GM23248 (cell line): Measurements from ENCODE around the gene ANO1. TPM values are rescaled to one million over a fixed set of nuclear protein-coding genes. Genes with fewer than 3 reads are reported as not detected.

Experiments
- DNase-seq: peaks from one replicate; pipeline ENCODE4 v3.0.0-alpha.2; 2015
- H2AFZ ChIP-seq: fragments of 200-600 bp; sonication (generic); 2 replicates; pipeline ENCODE4 v1.6.1; 2016; ENCODE audit warnings: antibody characterized with exemption
- H3F3A ChIP-seq: fragments of 200-600 bp; sonication (generic); 2 replicates; pipeline ENCODE4 v1.6.1; 2016; ENCODE audit warnings: mild to moderate bottlenecking, antibody characterized with exemption, mixed run types; ENCODE audit not compliant: insufficient read depth
- H3K27ac ChIP-seq: fragments of 200-600 bp; sonication (generic); 2 replicates; pipeline ENCODE4 v1.5.1; 2016; ENCODE audit warnings: mild to moderate bottlenecking
- H3K27me3 ChIP-seq: fragments of 200-600 bp; sonication (generic); replicated peaks from 2 replicates; pipeline ENCODE4 v1.6.1; 2016; ENCODE audit warnings: mild to moderate bottlenecking; ENCODE audit not compliant: insufficient read depth
- H3K36me3 ChIP-seq: fragments of 200-600 bp; sonication (generic); 2 replicates; pipeline ENCODE4 v1.6.1; 2016; ENCODE audit warnings: low read depth, mild to moderate bottlenecking
- H3K4me1 ChIP-seq: fragments of 200-600 bp; sonication (generic); 2 replicates; pipeline ENCODE4 v1.6.1; 2016; ENCODE audit warnings: mild to moderate bottlenecking; ENCODE audit not compliant: insufficient read depth
- H3K4me2 ChIP-seq: fragments of 200-600 bp; sonication (generic); one replicate; pipeline ENCODE4 v1.6.1; 2016; ENCODE audit warnings: mild to moderate bottlenecking; ENCODE audit not compliant: unreplicated experiment
- H3K4me3 ChIP-seq: fragments of 200-600 bp; sonication (generic); 2 replicates; pipeline ENCODE4 v1.5.1; 2016; ENCODE audit warnings: mild to moderate bottlenecking
- H3K79me2 ChIP-seq: fragments of 200-600 bp; sonication (generic); 2 replicates; pipeline ENCODE4 v1.6.1; 2016; ENCODE audit warnings: mild to moderate bottlenecking; ENCODE audit not compliant: insufficient read depth
- H3K9ac ChIP-seq: fragments of 200-600 bp; sonication (generic); 2 replicates; pipeline ENCODE4 v1.6.1; 2016; ENCODE audit warnings: mild to moderate bottlenecking
- H3K9me2 ChIP-seq: fragments of 200-600 bp; sonication (generic); 2 replicates; pipeline ENCODE4 v1.6.1; 2016; ENCODE audit warnings: mixed run types, mild to moderate bottlenecking, moderate library complexity; ENCODE audit not compliant: insufficient read depth
- H3K9me3 ChIP-seq: fragments of 200-600 bp; sonication (generic); one replicate; pipeline ENCODE4 v1.6.1; 2017; ENCODE audit warnings: low read depth
- H4K20me1 ChIP-seq: fragments of 200-600 bp; sonication (generic); 2 replicates; pipeline ENCODE4 v1.6.0; 2016; ENCODE audit not compliant: insufficient read depth
- EZH2 ChIP-seq: fragments of 200-600 bp; sonication (generic); IDR thresholded peaks from 2 replicates; pipeline ENCODE4 v1.6.1; 2018; ENCODE audit warnings: antibody characterized with exemption, mild to moderate bottlenecking; ENCODE audit not compliant: insufficient read depth, poor library complexity, severe bottlenecking
- EZH2phosphoT487 ChIP-seq: fragments of 200-600 bp; sonication (generic); IDR thresholded peaks from 2 replicates; pipeline ENCODE4 v1.6.1; 2018; ENCODE audit warnings: antibody characterized with exemption, moderate library complexity, mild to moderate bottlenecking, low read depth; ENCODE audit not compliant: insufficient read depth
- WGBS, 2 experiments: methylation state at CpG; one replicate each; pipeline ENCODE4 v1.1.6; 2015 to 2017; ENCODE audit warnings: low lambda C conversion rate in 2 of 2, low coverage in 1 of 2; ENCODE audit errors: missing lambda C conversion rate in 2 of 2; 5-methylcytosine and 5-hydroxymethylcytosine counted together
- in situ Hi-C: fragments of 300-500 bp; cut with MboI; formaldehyde crosslinking; loops from 2 replicates; pipeline ENCODE4 v1.15.0; 2020
- polyA plus RNA-seq: library from polyadenylated mRNA; unstranded; fragments of >200 nt; fragmentation: Nextera tagmentation; extraction: Ambion mirVana; gene quantifications from 2 replicates; pipeline ENCODE4 v1.2.1, GENCODE V29; 2016
- total RNA-seq: library from RNA; depleted of rRNA; stranded (reverse); fragments of >200 nt; shearing (Covaris generic); gene quantifications from 2 replicates; pipeline ENCODE4 v1.2.3, GENCODE V29; 2014

Gene ANO1
- total and polyA plus RNA-seq, 2 experiments from 2014 or later: 0.97 TPM; not detected in 1

GRCh38 chr11:70048279-70049024 lies 29.7 kb upstream of the ANO1 start:
- in situ Hi-C loops: no loop called here
- 33 to 37% methylated on average over 10 to 11 of the region's 12 CpGs for WGBS, 2 experiments

GRCh38 chr11:70049045-70049444 lies 29.1 kb upstream of the ANO1 start:
- Histone ChIP-seq H3K36me3 (no peaks in the 10 kb centered on the region), H3K9ac (no peak overlapping the region), H3K4me3 (no peak overlapping the region), H3K9me3 (no peaks in the 10 kb centered on the region), H3K27me3 (peaks cover 33% of the 10 kb centered on the region), H3F3A (no peaks in the 10 kb centered on the region), H3K27ac (no peak overlapping the region), H3K4me1 (no peaks in the 10 kb centered on the region), H3K9me2 (no peaks in the 10 kb centered on the region), H4K20me1 (no peaks in the 10 kb centered on the region), H3K79me2 (no peaks in the 10 kb centered on the region), H3K4me2 (no peak overlapping the region), H2AFZ (no peak overlapping the region)
- TF ChIP-seq EZH2 (no peak), EZH2phosphoT487 (no peak)
- DNase-seq: no peak
- WGBS, 2 experiments: 6 to 15% methylated on average over 5 of the region's 5 CpGs
- in situ Hi-C loops: no loop called here

More at GRCh38 chr11:70048279-70049024, 29.7 kb upstream of the ANO1 start:
- H3F3A ChIP-seq: no peaks in the 10 kb centered on the region
- H3K9me2 ChIP-seq: no peaks in the 10 kb centered on the region
- TF ChIP-seq EZH2: no peak
- TF ChIP-seq EZH2phosphoT487: no peak
- no peak overlapping the region for H3K27ac ChIP-seq
- no peak overlapping the region for H3K9ac ChIP-seq
- no peaks in the 10 kb centered on the region for H3K79me2 ChIP-seq
- no peaks in the 10 kb centered on the region for H3K9me3 ChIP-seq
- no peak overlapping the region for H3K4me3 ChIP-seq
- peak; percentile 10 for DNase-seq
- no peaks in the 10 kb centered on the region for H3K4me1 ChIP-seq
- peaks cover 33% of the 10 kb centered on the region for H3K27me3 ChIP-seq
- H4K20me1 ChIP-seq: no peaks in the 10 kb centered on the region
- no peak overlapping the region for H2AFZ ChIP-seq
- H3K36me3 ChIP-seq: no peaks in the 10 kb centered on the region
- no peak overlapping the region for H3K4me2 ChIP-seq

- Histone ChIP-seq H3K27ac (no peak overlapping the region), H2AFZ (no peak overlapping the region), H3K36me3 (no peaks in the 10 kb centered on the region), H3K27me3 (peaks cover 40% of the 10 kb centered on the region), H3K79me2 (no peaks in the 10 kb centered on the region), H3F3A (no peaks in the 10 kb centered on the region), H3K4me3 (no peak overlapping the region), H3K9ac (no peak overlapping the region), H3K4me1 (no peaks in the 10 kb centered on the region), H4K20me1 (no peaks in the 10 kb centered on the region), H3K9me3 (no peaks in the 10 kb centered on the region), H3K9me2 (no peaks in the 10 kb centered on the region), H3K4me2 (no peak overlapping the region)
- DNase-seq: no peak
- WGBS, 2 experiments: 15 to 22% methylated on average over 7 of the region's 7 CpGs
- in situ Hi-C loops: no loop called here
- TF ChIP-seq EZH2 (no peak), EZH2phosphoT487 (no peak)
Observed at GRCh38 chr11:70050243-70050642, 27.9 kb upstream of the ANO1 start.

- H3K9me3 ChIP-seq: no peaks in the 10 kb centered on the region
- no peak overlapping the region for H2AFZ ChIP-seq
- no peaks in the 10 kb centered on the region for H3K9me2 ChIP-seq
- H3K4me2 ChIP-seq: no peak overlapping the region
- peaks cover 21% of the 10 kb centered on the region for H3K27me3 ChIP-seq
- H3F3A ChIP-seq: no peaks in the 10 kb centered on the region
- DNase-seq: no peak
- no peaks in the 10 kb centered on the region for H3K4me1 ChIP-seq
- no peak for TF ChIP-seq EZH2
- in situ Hi-C loops: no loop called here
- no peak overlapping the region for H3K9ac ChIP-seq
- no peaks in the 10 kb centered on the region for H4K20me1 ChIP-seq
- H3K4me3 ChIP-seq: no peak overlapping the region
- H3K79me2 ChIP-seq: no peaks in the 10 kb centered on the region
- H3K36me3 ChIP-seq: no peaks in the 10 kb centered on the region
- no peak overlapping the region for H3K27ac ChIP-seq
- 35 to 56% methylated on average over 3 of the region's 3 CpGs for WGBS, 2 experiments
Observed at GRCh38 chr11:70054004-70054403, 24.1 kb upstream of the ANO1 start.

GRCh38 chr11:70055444-70055843 lies 22.7 kb upstream of the ANO1 start:
- Histone ChIP-seq H2AFZ (no peak overlapping the region), H3K36me3 (no peaks in the 10 kb centered on the region), H3K27ac (no peak overlapping the region), H4K20me1 (no peaks in the 10 kb centered on the region), H3K27me3 (peaks cover 15% of the 10 kb centered on the region), H3K9me2 (no peaks in the 10 kb centered on the region), H3K4me1 (no peaks in the 10 kb centered on the region), H3K4me2 (no peak overlapping the region), H3K9me3 (no peaks in the 10 kb centered on the region), H3K9ac (no peak overlapping the region), H3K79me2 (no peaks in the 10 kb centered on the region), H3K4me3 (no peak overlapping the region), H3F3A (no peaks in the 10 kb centered on the region)
- 12 to 13% methylated on average over 3 of the region's 3 CpGs for WGBS, 2 experiments
- in situ Hi-C loops: no loop called here
- TF ChIP-seq EZH2phosphoT487: no peak
- TF ChIP-seq EZH2: no peak
- DNase-seq: no peak
